Common myeloid progenitor, CD34-positive (primary cell): Measurements from ENCODE around the gene OTOF.
A peak's percentile ranks its signal among the peaks of the same experiment; 100 is the strongest.

Experiments used
- CTCF ChIA-PET: fragments of 350-600 bp; sonication (Branson Sonifier 250); formaldehyde crosslinking; loops from one replicate; lab custom pipeline; 2021; ENCODE audit warnings: antibody characterized with exemption; lab: Charles Lee
- POLR2A ChIA-PET: fragments of 350-600 bp; sonication (Branson Sonifier 250); formaldehyde crosslinking; loops from one replicate; lab custom pipeline; 2021; ENCODE audit warnings: antibody characterized with exemption; lab: Charles Lee
- DNase-seq, 3 donors: peaks; one replicate each; pipeline versions ENCODE4 v3.0.0 to v3.0.0-alpha.2; 2013
- H3K27ac ChIP-seq, 2 experiments: 1 replicate in 1 of 2; 2 replicates in 1 of 2; pipeline ENCODE4 v1.7.0; 2013; ENCODE audit warnings: inconsistent platforms in 2 of 2, low read length in 2 of 2, mild to moderate bottlenecking in 2 of 2, low read depth in 1 of 2, moderate library complexity in 1 of 2; ENCODE audit not compliant: severe bottlenecking in 2 of 2, insufficient read depth in 1 of 2, poor library complexity in 1 of 2
- H3K27me3 ChIP-seq, 5 experiments: replicated peaks in 2 of 5; 1 replicate in 3 of 5; 2 replicates in 2 of 5; pipeline versions ENCODE4 v1.6.1 to v1.7.0; 2013; ENCODE audit warnings: low read length in 4 of 5, mild to moderate bottlenecking in 2 of 5, moderate library complexity in 2 of 5, inconsistent platforms in 1 of 5; ENCODE audit not compliant: insufficient read depth in 5 of 5, control insufficient read depth in 4 of 5
- H3K36me3 ChIP-seq, 4 experiments: 1 replicate in 2 of 4; 2 replicates in 2 of 4; pipeline versions ENCODE4 v1.6.1 to v1.7.0; 2013; ENCODE audit warnings: low read length in 3 of 4, control low read depth in 1 of 4, mild to moderate bottlenecking in 1 of 4; ENCODE audit not compliant: control insufficient read depth in 4 of 4, insufficient read depth in 4 of 4
- H3K4me1 ChIP-seq, 4 experiments: 1 replicate in 3 of 4; 2 replicates in 1 of 4; pipeline versions ENCODE4 v1.6.1 to v1.7.1; 2013; ENCODE audit warnings: low read length in 3 of 4, mild to moderate bottlenecking in 3 of 4, control low read depth in 1 of 4, inconsistent platforms in 1 of 4, moderate library complexity in 1 of 4; ENCODE audit not compliant: control insufficient read depth in 4 of 4, insufficient read depth in 4 of 4; ENCODE audit errors: control extremely low read depth in 1 of 4
- H3K4me3 ChIP-seq, 7 experiments: 1 replicate in 4 of 7; 2 replicates in 3 of 7; pipeline versions ENCODE4 v1.5.1 to v1.7.0; 2013; ENCODE audit warnings: mild to moderate bottlenecking in 7 of 7, low read length in 6 of 7, moderate library complexity in 6 of 7, inconsistent platforms in 2 of 7, low read depth in 2 of 7, control low read depth in 1 of 7; ENCODE audit not compliant: insufficient read depth in 4 of 7, control insufficient read depth in 1 of 7; ENCODE audit errors: extremely low read depth in 1 of 7
- H3K9me3 ChIP-seq, 5 experiments: 1 replicate in 4 of 5; 2 replicates in 1 of 5; pipeline versions ENCODE4 v1.6.1 to v1.7.1; 2013; ENCODE audit warnings: low read length in 4 of 5, mild to moderate bottlenecking in 2 of 5, inconsistent platforms in 1 of 5, low read depth in 1 of 5, moderate library complexity in 1 of 5; ENCODE audit not compliant: control insufficient read depth in 4 of 5, insufficient read depth in 2 of 5; ENCODE audit errors: control extremely low read depth in 1 of 5
- WGBS: methylation state at CpG from one replicate; pipeline ENCODE4 v1.1.5; 2013; ENCODE audit not compliant: insufficient coverage; 5-methylcytosine and 5-hydroxymethylcytosine counted together

Gene OTOF

GRCh38 chr2:26472821-26473655, 4.9 kb downstream of the OTOF start:
- Histone ChIP-seq H3K36me3 (no peaks in the 10 kb centered on the region), H3K27ac (no peak overlapping the region), H3K4me3 (no peak overlapping the region), H3K27me3 (no peaks in the 10 kb centered on the region), H3K4me1 (peaks cover 0 to 8% (median 5%) of the 10 kb centered on the region in 4 experiments), H3K9me3 (peaks cover 0 to 3% (median 0%) of the 10 kb centered on the region in 5 experiments)
- POLR2A ChIA-PET: no interaction called here
- WGBS: 98% methylated on average over 25 of the region's 34 CpGs
- no peak for DNase-seq
- CTCF ChIA-PET: interaction anchor here (0.6 to 1.0 kb wide), 2 partner anchors 12 to 446 kb away, joined by 3 to 4 read pairs; no protein-coding TSS in a partner anchor

- ChIA-PET POLR2A (no interaction called here), CTCF (interaction anchor here (0.6 to 1.0 kb wide), 2 partner anchors 11 to 445 kb away, joined by 3 to 4 read pairs; no protein-coding TSS in a partner anchor)
- H3K27me3 ChIP-seq: no peaks in the 10 kb centered on the region
- peaks cover 0 to 3% (median 0%) of the 10 kb centered on the region in 5 experiments for H3K9me3 ChIP-seq
- peak in 2 of 3 donors; percentile 24 to 30 for DNase-seq
- H3K4me3 ChIP-seq: no peak overlapping the region
- peaks cover 0 to 1% (median under 1%) of the 10 kb centered on the region in 4 experiments for H3K4me1 ChIP-seq
- WGBS: 96% methylated on average over 17 of the region's 25 CpGs
- no peaks in the 10 kb centered on the region for H3K36me3 ChIP-seq
- H3K27ac ChIP-seq: no peak overlapping the region
Observed at GRCh38 chr2:26471766-26472706, 5.9 kb downstream of the OTOF start.

DNA sequence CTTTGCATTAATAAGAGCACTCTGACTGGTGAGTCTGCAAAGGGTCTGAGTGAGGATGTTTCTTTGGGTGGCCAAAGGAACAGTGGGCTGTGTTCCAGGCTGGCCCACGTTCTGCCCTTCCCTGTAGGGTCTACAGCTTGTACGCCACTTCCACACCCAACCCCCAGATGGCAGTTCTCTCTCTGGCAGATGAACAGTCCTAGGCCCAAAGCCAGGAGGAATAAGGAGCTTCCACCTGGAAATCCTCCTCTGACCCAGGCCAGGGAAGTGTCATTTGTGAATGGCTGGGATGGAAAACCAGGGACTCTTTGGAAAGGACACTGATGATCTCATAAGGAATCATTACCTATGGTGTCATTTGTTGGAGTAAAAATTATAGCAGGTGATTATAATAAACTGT, 6.6 kb downstream of the OTOF start:
- DNase-seq: no peak
- POLR2A ChIA-PET: no interaction called here
- CTCF ChIA-PET: interaction anchor here (0.7 to 1.2 kb wide), 2 partner anchors 31 to 64 kb away, joined by 3 to 4 read pairs; no protein-coding TSS in a partner anchor
- H3K27me3 ChIP-seq: no peaks in the 10 kb centered on the region
- no peaks in the 10 kb centered on the region for H3K4me1 ChIP-seq
- H3K9me3 ChIP-seq: peaks cover 0 to 3% (median 0%) of the 10 kb centered on the region in 5 experiments
- H3K4me3 ChIP-seq: no peak overlapping the region
- H3K36me3 ChIP-seq: no peaks in the 10 kb centered on the region
- H3K27ac ChIP-seq: no peak overlapping the region
- 50% methylated on average over 1 of the region's 2 CpGs for WGBS

DNA sequence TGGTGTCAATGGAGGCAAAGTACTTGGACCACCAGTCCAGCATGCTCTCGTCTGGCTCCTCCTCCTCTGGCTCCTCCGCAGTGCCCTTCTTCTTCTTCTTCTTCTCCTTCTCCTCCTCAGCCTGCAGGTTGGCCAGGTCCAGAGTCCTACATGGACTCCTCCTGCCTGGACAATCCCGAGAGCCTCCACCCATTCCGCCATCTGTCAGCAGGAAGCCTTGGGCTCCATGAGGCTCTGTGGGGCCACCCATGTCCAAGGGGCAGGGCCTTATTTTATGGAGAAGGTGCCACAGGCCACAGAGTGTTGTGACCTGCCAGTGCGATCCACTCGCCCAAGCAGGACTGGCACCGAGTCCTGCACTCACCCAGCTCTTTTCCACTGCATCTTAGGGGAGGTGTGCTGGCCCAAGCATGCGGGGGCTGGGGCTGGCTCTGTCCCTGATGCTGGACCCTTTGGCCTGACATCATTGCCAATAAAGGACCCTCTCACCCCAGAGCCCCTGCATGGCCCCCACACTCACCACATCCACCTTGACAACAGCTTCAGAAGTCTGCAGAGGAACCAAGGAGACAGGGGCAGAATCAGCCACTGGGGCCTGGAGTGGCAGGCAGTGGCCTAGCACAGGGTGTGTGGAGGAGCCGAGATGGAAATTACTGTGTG, 7.2 kb downstream of the OTOF start:
- Histone ChIP-seq H3K4me3 (no peak overlapping the region), H3K9me3 (peaks cover 0 to 3% (median 0%) of the 10 kb centered on the region in 5 experiments), H3K36me3 (no peaks in the 10 kb centered on the region), H3K27me3 (no peaks in the 10 kb centered on the region), H3K27ac (no peak overlapping the region), H3K4me1 (no peaks in the 10 kb centered on the region)
- ChIA-PET POLR2A (no interaction called here), CTCF (interaction anchor here (0.7 to 1.2 kb wide), 2 partner anchors 32 to 64 kb away, joined by 3 to 4 read pairs; no protein-coding TSS in a partner anchor)
- WGBS: 98% methylated on average over 6 of the region's 9 CpGs
- DNase-seq: no peak

DNA sequence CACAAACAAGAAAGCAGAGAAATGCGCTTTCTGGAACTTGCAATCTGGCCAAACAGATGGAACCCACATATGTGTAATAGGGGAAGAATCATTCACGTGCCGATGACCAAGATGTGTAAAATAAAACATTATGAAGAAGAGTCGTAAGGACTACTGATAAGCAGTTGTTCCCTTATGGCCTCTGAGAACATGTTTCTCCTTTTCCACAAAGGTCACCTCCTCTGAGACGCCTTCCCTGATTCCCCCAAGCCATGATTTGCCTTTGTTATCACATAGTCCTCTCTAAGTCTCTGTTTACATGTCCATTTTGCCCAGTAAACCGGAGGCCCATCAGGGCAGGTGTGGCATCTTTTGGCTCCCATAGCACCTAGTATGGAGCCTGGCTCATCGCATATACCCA, 8.0 kb downstream of the OTOF start:
- POLR2A ChIA-PET: no interaction called here
- Histone ChIP-seq H3K27ac (no peak overlapping the region), H3K4me1 (no peaks in the 10 kb centered on the region), H3K4me3 (no peak overlapping the region), H3K9me3 (peaks cover 0 to 3% (median 0%) of the 10 kb centered on the region in 5 experiments), H3K27me3 (no peaks in the 10 kb centered on the region), H3K36me3 (no peaks in the 10 kb centered on the region)
- WGBS: 100% methylated on average over 4 of the region's 7 CpGs
- DNase-seq: no peak
- CTCF ChIA-PET: interaction anchor here (1.2 to 1.4 kb wide), 4 partner anchors 9 to 33 kb away, joined by 3 read pairs; no protein-coding TSS in a partner anchor

DNA sequence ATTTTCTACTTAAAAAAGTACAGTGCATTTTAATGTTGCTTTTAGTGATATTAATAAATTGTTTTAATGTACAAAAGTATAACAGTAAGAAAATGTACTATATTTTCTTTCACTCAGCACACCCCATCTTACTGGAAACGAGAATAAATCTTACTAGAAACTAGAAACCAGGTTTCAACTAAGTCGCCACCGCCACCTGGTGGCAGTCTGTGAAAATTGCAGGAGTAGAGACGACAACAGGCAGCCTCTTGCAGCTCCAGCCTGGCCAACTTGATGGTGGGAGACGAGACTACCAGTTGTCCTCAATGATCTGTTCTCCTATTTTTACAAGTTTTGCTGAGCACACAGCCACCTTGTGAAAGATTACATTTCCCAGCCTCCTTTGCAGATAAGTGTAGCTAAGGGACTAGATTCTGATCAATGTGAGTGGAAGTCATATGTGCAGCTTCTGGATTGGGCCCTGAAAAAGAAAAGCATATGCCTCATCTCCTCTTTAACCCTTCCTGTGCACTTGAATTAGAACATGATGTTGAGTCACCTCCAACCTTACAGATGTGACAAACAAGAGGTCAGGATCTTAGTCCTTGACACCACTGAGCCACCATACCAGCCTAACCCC, 8.7 kb downstream of the OTOF start:
- Histone ChIP-seq H3K36me3 (no peaks in the 10 kb centered on the region), H3K9me3 (peaks cover 0 to 3% (median 0%) of the 10 kb centered on the region in 5 experiments), H3K27me3 (no peaks in the 10 kb centered on the region), H3K27ac (no peak overlapping the region), H3K4me1 (no peaks in the 10 kb centered on the region), H3K4me3 (no peak overlapping the region)
- ChIA-PET CTCF (interaction anchor here (1.2 to 1.4 kb wide), 4 partner anchors 8 to 33 kb away, joined by 3 read pairs; no protein-coding TSS in a partner anchor), POLR2A (no interaction called here)
- 17% methylated on average over 4 of the region's 5 CpGs for WGBS
- peak; percentile 60 to 87 (median 74) for DNase-seq
